ENCODE results near the gene TOB2.

TOB2 gene, protein sequence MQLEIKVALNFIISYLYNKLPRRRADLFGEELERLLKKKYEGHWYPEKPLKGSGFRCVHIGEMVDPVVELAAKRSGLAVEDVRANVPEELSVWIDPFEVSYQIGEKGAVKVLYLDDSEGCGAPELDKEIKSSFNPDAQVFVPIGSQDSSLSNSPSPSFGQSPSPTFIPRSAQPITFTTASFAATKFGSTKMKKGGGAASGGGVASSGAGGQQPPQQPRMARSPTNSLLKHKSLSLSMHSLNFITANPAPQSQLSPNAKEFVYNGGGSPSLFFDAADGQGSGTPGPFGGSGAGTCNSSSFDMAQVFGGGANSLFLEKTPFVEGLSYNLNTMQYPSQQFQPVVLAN

GRCh38 chr22:41446639-41447434 is at the start of gene TOB2:
TOB2 (minus strand) TSS chr22:41446801; CDS start chr22:41437345, 9,456 bp downstream.
- DNase-seq, result peak; percentile 91

DNA sequence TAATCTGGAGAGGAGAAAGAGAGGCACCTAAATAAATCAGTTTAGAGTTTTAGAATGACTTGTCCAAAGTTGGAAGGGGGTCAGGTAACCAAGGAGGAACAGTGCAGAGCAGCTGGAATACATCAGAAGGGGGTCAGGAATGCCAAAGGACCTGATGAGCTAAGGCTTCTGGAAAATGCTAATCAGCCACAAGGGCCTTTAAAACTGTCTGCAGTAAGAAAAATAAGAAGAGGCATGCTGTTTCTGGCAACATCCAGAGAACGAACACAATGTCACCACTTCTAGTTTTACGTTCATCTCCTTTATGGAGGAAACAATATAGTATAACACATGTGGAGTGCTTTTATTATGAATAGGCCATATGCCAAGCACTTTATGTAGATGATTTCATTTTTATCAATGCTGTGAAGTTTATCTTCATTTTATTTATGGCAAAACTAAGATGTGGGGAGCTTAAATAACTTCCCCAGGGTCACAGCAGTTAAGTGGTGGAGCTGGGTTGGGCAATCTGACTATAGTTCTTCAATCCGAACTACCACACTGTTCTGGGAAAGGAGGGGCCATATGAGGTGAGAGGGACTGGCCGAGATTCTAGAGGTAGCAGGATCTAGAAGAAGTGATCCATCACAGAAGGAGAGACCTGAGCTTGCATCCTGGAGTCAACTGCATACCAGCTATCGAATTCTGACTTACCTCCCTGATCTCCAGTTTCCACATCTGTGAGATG is 44.9 kb upstream of the TOB2 start:
- no peak for DNase-seq

- DNase-seq, result no peak
Observed at GRCh38 chr22:41488596-41489385, 42.2 kb upstream of the TOB2 start.

DNA sequence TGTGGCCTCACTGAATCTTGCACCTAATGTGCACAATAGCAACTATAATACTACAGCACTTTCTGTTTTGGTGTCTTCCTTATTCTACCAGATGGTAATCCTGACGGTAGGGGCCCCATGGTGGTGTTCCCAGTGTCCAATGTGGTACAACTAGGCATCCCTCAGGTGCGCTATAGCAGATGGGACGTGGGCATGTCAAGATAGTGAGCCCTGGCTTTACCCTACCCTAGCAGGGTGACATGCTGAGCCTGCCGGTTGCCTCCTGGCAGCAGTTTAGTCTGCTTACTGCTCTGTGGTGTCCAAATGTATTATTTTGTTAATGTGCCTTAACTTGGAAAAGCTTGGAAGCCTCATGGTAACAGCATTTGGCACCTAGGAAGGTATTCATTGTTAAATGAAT is 41.5 kb upstream of the TOB2 start:
- no peak for DNase-seq

DNA sequence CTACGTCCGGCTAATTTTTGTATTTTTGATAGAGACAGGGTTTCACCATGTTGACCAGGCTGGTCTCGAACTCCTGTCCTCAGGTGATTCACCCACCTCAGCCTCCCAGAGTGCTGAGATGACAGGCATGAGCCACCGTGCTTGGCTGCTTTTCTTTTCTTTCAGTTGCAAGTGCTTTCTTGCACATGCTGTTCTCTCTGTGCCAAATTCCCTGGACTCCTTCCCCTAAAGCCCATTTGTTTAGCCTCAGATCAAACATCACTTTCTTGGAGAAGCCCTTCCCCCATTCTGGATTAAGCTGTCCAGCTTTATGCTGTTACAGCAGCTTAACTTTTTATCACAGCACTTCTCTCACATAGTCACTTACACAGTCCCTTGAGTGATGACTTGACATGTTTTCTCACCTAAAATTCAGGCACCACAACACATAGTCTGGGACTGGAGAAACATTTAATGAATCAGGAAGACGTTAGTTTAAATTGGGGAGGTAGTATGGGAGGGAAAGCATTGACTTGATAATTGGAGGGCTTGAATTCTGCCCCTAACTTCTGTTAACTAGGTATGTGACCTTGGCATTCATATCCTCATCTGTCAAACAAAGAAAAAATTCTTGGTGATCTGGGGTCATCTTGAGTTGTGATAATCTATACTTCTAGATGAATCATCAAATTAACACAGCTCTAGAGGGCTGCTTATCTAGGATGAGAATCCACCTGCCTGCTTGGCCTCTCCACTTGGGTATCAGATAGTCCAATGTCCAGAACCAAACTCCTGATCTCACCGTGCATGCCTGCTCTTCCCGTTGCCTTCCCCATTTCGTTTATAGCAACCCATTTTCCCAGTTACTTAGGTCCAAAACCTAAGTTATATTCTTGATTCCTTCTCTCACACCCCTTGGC is 40.7 kb upstream of the TOB2 start:
- DNase-seq, result no peak

DNA sequence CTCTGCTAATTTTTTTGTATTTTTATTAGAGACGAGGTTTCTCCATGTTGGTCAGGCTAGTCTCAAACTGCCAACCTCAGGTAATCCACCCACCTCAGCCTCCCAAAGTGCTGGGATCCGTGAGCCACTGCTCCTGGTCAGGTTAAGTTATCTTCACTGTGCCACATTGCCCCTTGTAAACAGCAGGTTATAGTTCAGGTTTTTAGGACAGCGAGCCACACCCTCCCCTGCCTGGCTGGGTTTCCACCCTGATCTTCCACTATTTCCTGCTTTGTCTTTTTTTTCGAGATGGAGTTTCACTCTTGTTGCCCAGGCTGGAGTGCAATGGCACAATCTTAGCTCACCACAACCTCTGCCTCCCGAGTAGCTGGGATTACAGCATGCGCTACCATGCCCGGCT is 38.4 kb upstream of the TOB2 start:
- no peak for DNase-seq

DNA sequence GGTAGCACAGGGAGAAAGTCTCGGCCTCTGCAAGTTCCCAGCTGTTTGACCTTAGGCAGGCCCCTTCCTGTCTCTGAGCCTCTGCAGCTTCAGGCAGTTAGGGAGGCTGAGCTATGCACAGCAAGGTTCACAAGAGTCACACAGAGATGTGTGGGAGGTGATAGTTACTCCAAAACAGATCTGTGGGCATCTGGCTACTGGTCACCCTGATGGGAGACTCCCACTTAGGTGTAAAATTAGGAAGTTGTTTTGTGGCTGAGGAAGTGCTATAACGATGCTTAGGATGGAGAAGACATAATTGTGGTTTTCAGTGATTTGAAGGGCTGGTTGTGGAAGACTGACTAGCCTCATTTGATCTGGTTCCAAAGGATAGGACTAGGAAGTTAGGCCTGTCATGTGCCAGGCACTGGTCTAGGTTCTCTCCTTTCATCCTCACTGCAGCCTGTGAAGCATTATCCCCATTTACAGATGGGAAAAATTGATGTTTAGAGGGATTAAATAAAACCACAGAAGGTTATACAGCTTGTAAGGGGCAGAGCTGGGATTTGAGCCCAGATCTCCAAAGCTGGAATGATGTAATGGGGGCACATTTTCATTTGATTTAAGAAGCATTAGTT is 35.8 kb upstream of the TOB2 start:
- DNase-seq, result no peak

DNA sequence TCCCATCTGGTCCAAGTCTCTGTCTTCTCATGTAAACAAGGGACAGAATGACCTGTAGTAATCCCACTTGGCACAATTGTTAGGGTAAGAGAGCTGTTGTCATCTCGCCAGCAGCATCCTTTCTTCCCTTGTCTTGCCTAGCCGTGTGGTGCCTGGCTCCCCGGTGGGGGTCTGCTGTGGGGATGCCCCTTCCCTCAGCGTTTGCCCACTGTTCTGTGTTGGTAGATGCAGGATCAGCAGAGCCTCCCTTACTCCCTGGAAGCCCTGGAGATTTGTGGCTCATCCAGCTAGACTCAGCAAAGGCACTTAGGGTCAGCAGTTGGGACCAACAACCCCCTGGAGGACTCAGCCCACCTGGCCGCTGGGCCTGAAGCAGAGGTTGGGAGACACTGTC is 35.3 kb upstream of the TOB2 start:
- no peak for DNase-seq

GRCh38 chr22:41481131-41481830 is 34.7 kb upstream of the TOB2 start:
- DNase-seq, result no peak

DNA sequence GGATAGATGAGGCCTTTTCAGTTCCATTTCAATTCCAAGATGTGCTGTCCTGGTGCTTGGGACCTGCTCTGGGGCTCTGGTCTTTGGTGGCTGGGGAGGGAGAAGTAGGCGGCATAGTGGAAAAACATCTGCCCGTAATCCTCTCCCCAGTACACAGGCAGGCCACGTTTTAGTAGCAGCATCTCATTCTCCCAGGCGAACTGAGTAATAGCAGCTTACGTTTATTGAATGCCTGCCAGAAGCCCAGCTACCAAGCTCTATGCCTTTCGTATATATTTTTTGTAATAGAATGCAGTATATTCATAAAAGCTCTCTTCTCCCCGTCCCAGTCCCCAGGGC is 33.8 kb upstream of the TOB2 start:
- no peak for DNase-seq

- no peak for DNase-seq
Observed at GRCh38 chr22:41479671-41480396, 33.2 kb upstream of the TOB2 start.

DNA sequence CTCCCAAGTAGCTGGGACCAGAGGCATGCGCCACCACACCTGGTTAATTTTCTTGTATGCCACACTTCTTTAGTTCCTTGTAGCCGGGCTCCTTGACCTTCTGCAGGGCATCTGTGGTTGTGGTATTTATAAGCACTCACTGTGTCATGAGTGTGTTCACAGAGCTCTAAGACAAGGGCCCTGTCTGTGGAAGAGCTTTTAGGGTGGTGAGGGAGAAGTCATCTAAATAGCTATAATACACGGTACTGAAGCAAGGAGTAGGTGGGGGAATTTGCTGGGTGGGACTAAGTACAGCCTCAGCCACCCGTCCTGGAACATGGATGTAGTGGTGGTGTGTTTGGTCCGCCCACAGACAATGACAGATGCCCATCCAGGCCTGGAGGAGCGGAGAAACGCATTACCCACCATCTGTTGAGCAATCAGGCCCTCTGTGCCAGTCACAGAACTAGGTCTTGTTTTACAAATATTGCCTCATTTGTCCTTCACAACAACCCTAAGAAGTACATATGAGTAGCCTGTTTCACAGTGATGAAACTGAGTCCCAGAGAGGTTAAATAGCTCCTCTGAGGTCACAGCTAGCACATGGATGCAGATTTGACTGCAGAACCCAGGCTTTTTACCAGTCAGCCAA is 32.4 kb upstream of the TOB2 start:
- no peak for DNase-seq

DNA sequence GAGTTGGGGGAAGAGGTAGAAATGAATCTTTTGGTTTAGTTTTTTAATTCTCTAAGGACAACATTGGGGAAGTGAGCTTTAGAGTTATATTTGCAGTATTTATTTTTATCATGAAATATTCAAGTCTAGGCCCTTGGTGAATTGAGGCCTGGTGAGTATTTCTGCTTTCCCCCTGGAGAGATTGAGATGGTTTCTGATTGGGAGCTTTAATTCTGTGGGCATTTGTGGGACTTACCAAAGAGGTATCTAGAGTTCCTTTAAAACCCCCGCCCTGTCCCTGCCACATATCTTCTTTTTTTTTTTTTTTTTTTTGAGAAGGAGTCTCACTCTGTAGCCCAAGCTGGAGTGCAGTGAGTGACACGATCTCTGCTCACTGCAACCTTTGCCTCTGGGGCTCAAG is 31.9 kb upstream of the TOB2 start:
- DNase-seq, result no peak

- DNase-seq, result no peak
Observed at GRCh38 chr22:41474872-41475451, 28.4 kb upstream of the TOB2 start.

DNA sequence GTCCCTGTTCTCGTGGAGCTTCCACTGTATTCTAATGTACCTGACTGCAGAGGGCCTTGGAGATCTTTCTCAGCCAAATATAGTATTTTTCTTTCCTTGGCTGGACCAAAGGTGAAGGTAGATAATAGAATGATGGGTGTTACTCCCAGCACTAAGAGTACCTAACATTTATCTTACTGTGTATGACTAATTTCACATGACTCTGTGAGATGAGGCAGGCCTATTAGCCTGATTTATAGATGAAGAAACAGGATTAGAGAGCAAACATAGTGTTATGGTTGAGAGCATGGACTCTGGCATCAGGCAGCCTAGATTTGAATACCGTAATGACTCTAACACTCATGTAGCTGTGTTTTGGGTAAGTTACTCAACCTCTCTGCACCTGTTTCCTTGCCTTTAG is 25.0 kb upstream of the TOB2 start:
- no peak for DNase-seq

GRCh38 chr22:41470886-41471285 is 24.3 kb upstream of the TOB2 start:
- no peak for DNase-seq

GRCh38 chr22:41469218-41469851 is 22.7 kb upstream of the TOB2 start:
- no peak for DNase-seq

DNA sequence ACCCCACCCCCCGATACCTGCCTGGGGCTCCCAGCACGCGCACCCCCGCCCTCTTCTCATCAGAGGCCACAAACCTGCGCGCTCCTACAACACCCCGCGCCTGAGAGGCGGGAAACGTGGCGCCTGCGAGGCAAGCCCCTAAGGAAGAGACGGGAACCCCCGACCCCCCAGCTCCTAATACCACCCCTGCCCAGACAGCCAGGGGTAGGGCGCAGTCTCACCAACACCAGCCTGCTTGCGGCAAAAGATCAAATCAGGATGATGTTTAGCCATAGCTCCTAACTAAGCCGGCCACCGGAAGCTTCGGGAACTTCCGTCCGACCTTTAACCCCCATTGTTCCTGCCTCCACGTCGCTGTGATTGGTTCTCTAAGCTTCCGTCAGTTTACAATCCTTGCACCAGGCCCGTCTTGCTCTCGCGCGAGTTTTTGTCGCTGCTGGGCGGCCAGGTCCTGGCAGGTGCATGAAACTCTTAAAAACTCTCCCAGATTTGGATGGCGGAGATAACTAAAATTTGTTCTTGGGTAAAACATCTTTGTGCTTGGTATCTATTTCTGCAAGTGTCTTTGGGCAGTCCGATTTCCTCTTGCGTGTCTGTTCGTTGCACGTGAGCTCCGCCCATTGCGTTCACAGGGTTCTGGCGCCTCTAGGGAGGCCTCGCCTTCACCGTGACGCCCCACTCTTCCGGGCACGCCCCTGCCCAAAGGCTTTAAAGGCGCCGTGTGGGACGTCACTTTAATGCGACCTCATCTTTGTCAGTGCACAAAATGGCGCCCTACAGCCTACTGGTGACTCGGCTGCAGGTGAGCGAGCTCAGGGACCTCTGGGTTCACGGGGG is 22.0 kb upstream of the TOB2 start, which contains the start of the genes ACO2 and PHF5A:
ACO2 (plus strand) TSS at position 737 of the 837 bp plus-strand sequence; CDS start at position 767, 30 bp downstream.
PHF5A (minus strand) TSS at position 312 of the 837 bp plus-strand sequence; CDS start at position 273, 39 bp downstream.
- peak; percentile 92 for DNase-seq

Measured in NCI-H1105 (cell line).